Measurements from ENCODE around the gene CLOCK. TPM values are rescaled to one million over a fixed set of nuclear protein-coding genes. Genes with fewer than 3 reads are reported as not detected.

CLOCK gene
- total and polyA plus RNA-seq, 7 donors = 5.9 to 54.1 (median 23.5) TPM

- no peaks in the 10 kb centered on the region for H3K36me3 ChIP-seq (ENCODE audit: insufficient read depth in 1 of 2, low read depth in 1 of 2)
- peaks cover 3% of the 10 kb centered on the region for H3K4me1 ChIP-seq
- no peak for DNase-seq
- intact Hi-C loops (cut with DNase I) = no loop called here
- H3K27ac ChIP-seq = no peak overlapping the region
- no peak for ATAC-seq
- H3K4me3 ChIP-seq = no peak overlapping the region
- no peaks in the 10 kb centered on the region for H3K9me3 ChIP-seq
- TF ChIP-seq CTCF (IDR thresholded peaks at IDR 0.05) = no peak
- H3K27me3 ChIP-seq (ENCODE audit: insufficient read depth in 3 of 3, low read length in 2 of 3) = no peaks in the 10 kb centered on the region
Observed at GRCh38 chr4:55518442-55518841, 28.3 kb downstream of the CLOCK start.

- DNase-seq = no peak
- peaks cover 1% of the 10 kb centered on the region for H3K4me1 ChIP-seq
- intact Hi-C loops (cut with DNase I) = no loop called here
- H3K27ac ChIP-seq = no peak overlapping the region
- no peak for TF ChIP-seq CTCF (IDR thresholded peaks at IDR 0.05)
- peaks cover 2% of the 10 kb centered on the region for H3K9me3 ChIP-seq
- no peaks in the 10 kb centered on the region for H3K36me3 ChIP-seq (ENCODE audit: insufficient read depth in 1 of 2, low read depth in 1 of 2)
- no peaks in the 10 kb centered on the region for H3K27me3 ChIP-seq (ENCODE audit: insufficient read depth in 3 of 3, low read length in 2 of 3)
- H3K4me3 ChIP-seq = no peak overlapping the region
- 96 to 99% (median 99%) methylated on average over 2 of the region's 2 CpGs for WGBS, 3 donors
- ATAC-seq = no peak
Observed at GRCh38 chr4:55517526-55518229, 29.0 kb downstream of the CLOCK start.

DNA sequence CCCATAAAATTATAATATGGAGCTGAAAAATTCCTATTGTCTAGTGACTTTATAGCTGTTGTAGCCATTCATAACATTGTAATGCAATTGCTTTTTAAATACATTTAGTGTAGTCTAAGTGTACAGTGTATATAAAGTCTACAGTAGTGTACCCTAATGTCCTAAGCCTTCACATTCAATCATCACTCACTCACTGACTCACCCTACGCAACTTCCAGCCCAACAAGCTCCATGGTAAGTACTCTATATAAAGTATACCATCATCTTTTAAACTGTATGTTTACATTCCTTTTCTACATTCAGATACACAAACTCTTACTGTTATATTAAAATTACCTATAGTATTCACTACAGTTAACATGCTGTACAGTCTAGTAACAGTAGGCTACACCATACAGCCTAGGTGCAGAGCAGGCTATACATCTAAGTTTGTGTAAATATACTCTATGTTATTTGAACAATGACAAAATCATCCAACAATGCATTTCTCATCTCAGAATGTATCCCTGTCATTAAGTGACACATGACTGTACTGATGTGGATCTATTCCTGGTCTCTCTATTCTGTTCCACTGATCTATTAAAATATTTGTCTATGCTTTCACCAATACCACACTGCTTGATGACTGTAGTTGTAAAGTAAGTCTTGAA lies 33.7 kb downstream of the CLOCK start:
- H3K27ac ChIP-seq = no peak overlapping the region
- no peak overlapping the region for H3K4me3 ChIP-seq
- WGBS, 3 donors = 97 to 100% (median 99%) methylated on average over 1 of the region's 1 CpG
- no peak for TF ChIP-seq CTCF (IDR thresholded peaks at IDR 0.05)
- no peaks in the 10 kb centered on the region for H3K27me3 ChIP-seq (ENCODE audit: insufficient read depth in 3 of 3, low read length in 2 of 3)
- intact Hi-C loops (cut with DNase I) = no loop called here
- peaks cover 0 to 2% of the 10 kb centered on the region in 2 donors for H3K36me3 ChIP-seq (ENCODE audit: insufficient read depth in 1 of 2, low read depth in 1 of 2)
- H3K4me1 ChIP-seq = no peaks in the 10 kb centered on the region
- no peak for DNase-seq
- no peak for ATAC-seq
- peaks cover 5% of the 10 kb centered on the region for H3K9me3 ChIP-seq

DNA sequence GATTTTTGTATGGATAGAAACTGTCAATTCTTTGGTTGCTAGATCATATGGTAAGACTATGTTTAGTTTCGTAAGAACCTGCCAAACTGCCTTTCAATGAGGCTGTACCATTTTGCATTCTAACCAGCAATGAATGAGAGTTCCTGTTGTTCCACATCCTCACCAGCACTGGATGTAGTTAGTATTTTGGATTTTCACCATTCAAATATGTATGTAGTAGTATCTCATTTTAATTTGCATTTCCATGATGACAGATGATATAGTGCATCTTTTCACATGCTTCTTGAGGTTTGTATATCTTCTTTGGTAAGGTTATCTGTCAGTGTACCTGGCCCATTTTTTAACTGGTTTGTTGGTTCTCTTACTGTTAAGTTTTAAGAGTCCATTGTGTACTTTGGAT lies 34.6 kb downstream of the CLOCK start:
- intact Hi-C loops (cut with DNase I) = no loop called here
- DNase-seq (no peak), ATAC-seq (no peak)
- no peak for TF ChIP-seq CTCF (IDR thresholded peaks at IDR 0.05)
- Histone ChIP-seq H3K27ac (no peak overlapping the region), H3K4me3 (no peak overlapping the region), H3K9me3 (peaks cover 5% of the 10 kb centered on the region), H3K27me3 (ENCODE audit: insufficient read depth in 3 of 3, low read length in 2 of 3) (no peaks in the 10 kb centered on the region), H3K4me1 (no peaks in the 10 kb centered on the region), H3K36me3 (ENCODE audit: insufficient read depth in 1 of 2, low read depth in 1 of 2) (peaks cover 0 to 10% of the 10 kb centered on the region in 2 donors)
- 93 to 100% (median 99%) methylated on average over 1 of the region's 1 CpG for WGBS, 3 donors
